ENCODE data around the gene ANKLE2.

DNA sequence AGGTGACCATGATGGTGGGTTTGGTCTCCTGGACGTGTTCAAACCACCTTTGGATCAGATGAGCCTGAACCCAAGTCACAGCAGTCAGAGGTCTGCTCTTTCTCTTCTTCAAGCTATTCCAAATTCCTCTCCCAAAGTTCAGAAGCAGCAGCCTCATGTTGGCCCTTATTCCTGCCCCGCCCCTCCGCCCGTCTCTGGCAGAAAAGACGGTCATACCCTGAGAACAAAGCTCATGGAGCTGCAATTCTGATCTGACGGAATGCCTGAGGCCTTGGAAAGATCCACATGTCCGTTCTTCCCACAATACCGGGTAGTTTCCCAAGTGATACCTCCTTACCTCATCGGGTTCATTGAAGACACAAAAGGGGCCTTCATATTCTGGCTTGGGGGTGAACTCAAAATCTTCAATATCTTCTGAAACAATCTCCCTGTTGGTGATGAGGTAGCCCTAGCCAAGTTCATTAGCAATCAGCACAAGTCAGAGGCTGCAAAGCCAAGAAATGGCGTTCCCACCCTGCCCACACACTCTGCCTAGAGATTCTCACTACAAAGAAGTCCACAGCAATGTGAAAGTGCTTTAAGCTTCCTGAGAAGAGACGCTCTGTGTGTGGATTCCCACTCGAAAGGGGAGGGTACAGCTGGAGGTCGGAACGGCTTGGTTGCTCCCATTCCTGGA is 85.7 kb downstream of the ANKLE2 start:
- TF ChIP-seq MXI1 (conservative IDR thresholded peaks at IDR 0.05; ENCODE audit: poor library complexity, severe bottlenecking) (no peak), EP300 (conservative IDR thresholded peaks at IDR 0.05; ENCODE audit: poor library complexity, severe bottlenecking) (no peak)

All from neural cell (in vitro differentiated cells).